GM23338 (cell line): ENCODE data around the gene FRMD3. TPM values are rescaled to one million over a fixed set of nuclear protein-coding genes. Genes with fewer than 3 reads are reported as not detected.

Source experiments
- ATAC-seq: fragments of 200-7000 bp; cut with Tn5 transposase; 3 replicates; pipeline ENCODE4 v1.9.1; 2020
- DNase-seq: peaks from one replicate; pipeline ENCODE4 v3.0.0-alpha.2; 2015; ENCODE audit warnings: low spot score
- H2AFZ ChIP-seq: fragments of 200-600 bp; sonication (generic); 2 replicates; pipeline ENCODE4 v1.8.0; 2016; ENCODE audit warnings: antibody characterized with exemption, mild to moderate bottlenecking, moderate library complexity
- H3F3A ChIP-seq: fragments of 200-600 bp; sonication (generic); replicated peaks from 2 replicates; pipeline ENCODE4 v1.8.0; 2017; ENCODE audit warnings: antibody characterized with exemption, mixed run types, low read depth
- H3K27ac ChIP-seq: fragments of 200-600 bp; sonication (generic); 2 replicates; pipeline ENCODE4 v1.6.1; 2016; ENCODE audit warnings: low read depth
- H3K27me3 ChIP-seq: fragments of 200-600 bp; sonication (generic); 2 replicates; pipeline ENCODE4 v1.8.0; 2016; ENCODE audit warnings: mild to moderate bottlenecking, mixed run types, moderate library complexity; ENCODE audit not compliant: insufficient read depth
- H3K36me3 ChIP-seq: fragments of 200-600 bp; sonication (generic); 2 replicates; pipeline ENCODE4 v1.8.0; 2016; ENCODE audit warnings: mild to moderate bottlenecking; ENCODE audit not compliant: insufficient read depth
- H3K4me1 ChIP-seq: fragments of 200-600 bp; sonication (generic); 2 replicates; pipeline ENCODE4 v1.8.0; 2016; ENCODE audit warnings: mild to moderate bottlenecking, moderate library complexity; ENCODE audit not compliant: insufficient read depth
- H3K4me2 ChIP-seq: fragments of 200-600 bp; sonication (generic); 2 replicates; pipeline ENCODE4 v1.7.1; 2017; ENCODE audit warnings: mixed run types
- H3K4me3 ChIP-seq: fragments of 200-600 bp; sonication (generic); 2 replicates; pipeline ENCODE4 v1.6.1; 2016; ENCODE audit warnings: mixed run types
- H3K79me2 ChIP-seq: fragments of 200-600 bp; sonication (generic); replicated peaks from 2 replicates; pipeline ENCODE4 v1.8.0; 2017; ENCODE audit warnings: mild to moderate bottlenecking; ENCODE audit not compliant: insufficient read depth
- H3K9me2 ChIP-seq: fragments of 200-600 bp; sonication (generic); 2 replicates; pipeline ENCODE4 v1.8.0; 2017; ENCODE audit not compliant: insufficient read depth
- H4K20me1 ChIP-seq: fragments of 200-600 bp; sonication (generic); replicated peaks from 2 replicates; pipeline ENCODE4 v1.8.0; 2017; ENCODE audit warnings: mild to moderate bottlenecking; ENCODE audit not compliant: insufficient read depth
- H3K27ac Mint-ChIP-seq: 2 replicates; pipeline ENCODE4 v1.8.0; 2020; ENCODE audit warnings: inconsistent platforms, mild to moderate bottlenecking, moderate library complexity, mixed read lengths
- H3K27me3 Mint-ChIP-seq: 3 replicates; pipeline ENCODE4 v1.8.0; 2022; ENCODE audit warnings: low read depth, mild to moderate bottlenecking, moderate library complexity, mixed read lengths, inconsistent platforms; ENCODE audit not compliant: insufficient read depth, poor library complexity
- H3K36me3 Mint-ChIP-seq: 3 replicates; pipeline ENCODE4 v1.8.0; 2021; ENCODE audit warnings: low read depth, mild to moderate bottlenecking, inconsistent platforms, moderate library complexity, mixed read lengths
- H3K4me1 Mint-ChIP-seq: 3 replicates; pipeline ENCODE4 v1.8.0; 2020; ENCODE audit warnings: mild to moderate bottlenecking, inconsistent platforms, mixed read lengths
- H3K4me3 Mint-ChIP-seq: 3 replicates; pipeline ENCODE4 v1.8.0; 2021; ENCODE audit warnings: moderate library complexity, mild to moderate bottlenecking, inconsistent platforms, mixed read lengths
- H3K9me3 Mint-ChIP-seq: 3 replicates; pipeline ENCODE4 v1.8.0; 2020; ENCODE audit warnings: moderate library complexity, mild to moderate bottlenecking, inconsistent platforms, mixed read lengths
- CREB1 ChIP-seq: fragments of 250-450 bp; sonication (Bioruptor Pico); IDR thresholded peaks from 2 replicates; pipeline ENCODE4 v1.5.0; 2020; ENCODE audit warnings: low read depth, mild to moderate bottlenecking, moderate library complexity
- EZH2 ChIP-seq: fragments of 200-600 bp; sonication (generic); IDR thresholded peaks from one replicate; pipeline ENCODE4 v1.8.0; 2017; ENCODE audit warnings: antibody characterized with exemption, mild to moderate bottlenecking, low read depth; ENCODE audit not compliant: unreplicated experiment
- JUNB ChIP-seq: IDR thresholded peaks from one replicate; pipeline ENCODE4 v1.6.1; 2016; ENCODE audit warnings: antibody characterized with exemption; ENCODE audit not compliant: unreplicated experiment
- NANOG ChIP-seq: IDR thresholded peaks from 2 replicates; pipeline ENCODE4 v1.6.1; 2016; ENCODE audit warnings: antibody characterized with exemption, borderline replicate concordance
- polyA plus RNA-seq: library from polyadenylated mRNA; unstranded; fragments of >200 nt; fragmentation: Nextera tagmentation; extraction: Ambion mirVana; gene quantifications from 2 replicates; pipeline ENCODE4 v1.2.1, GENCODE V29; 2016
- total RNA-seq: library from RNA; depleted of rRNA; stranded (reverse); fragments of >200 nt; shearing (Covaris generic); gene quantifications from 2 replicates; pipeline ENCODE4 v1.2.3, GENCODE V29; 2014
- TF ChIP-seq, protein P1 (sequence below): fragments of 250-450 bp; sonication (Bioruptor Pico); IDR thresholded peaks from 2 replicates; pipeline ENCODE4 v1.5.0; 2020; ENCODE audit warnings: mild to moderate bottlenecking, moderate library complexity

The FRMD3 gene
- total and polyA plus RNA-seq, 2 experiments from 2014 or later: 0.47 to 1.2 TPM

DNA sequence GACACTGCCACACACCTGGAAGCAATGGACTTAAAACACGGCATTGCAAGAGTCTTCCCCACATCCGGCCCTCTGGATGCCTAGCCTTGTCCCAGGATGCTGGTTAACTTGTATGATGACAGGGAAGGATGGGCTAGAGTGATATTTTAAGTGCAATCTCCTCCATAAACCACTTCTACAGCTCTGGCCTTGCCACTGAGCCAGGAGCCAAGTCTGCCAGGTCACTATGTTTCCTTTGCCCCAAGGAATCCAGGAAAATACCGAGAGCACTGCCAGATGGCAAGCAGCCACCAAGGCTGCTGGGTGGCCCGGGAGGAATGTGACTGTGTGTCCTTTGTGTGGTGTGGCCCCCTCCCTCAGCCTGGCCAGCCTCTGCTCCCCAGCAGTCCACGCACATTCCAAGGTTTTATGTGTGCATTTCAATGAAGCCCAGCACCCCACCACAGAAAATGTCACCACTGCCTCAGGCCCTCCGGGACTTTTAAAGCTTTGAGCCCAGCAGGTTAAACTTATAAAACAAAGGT lies 106.0 kb downstream of the FRMD3 start:
- H3K9me3 Mint-ChIP-seq: peaks cover 13% of the 10 kb centered on the region
- peaks cover 4% of the 10 kb centered on the region for H3K27me3 Mint-ChIP-seq
- no peaks in the 10 kb centered on the region for H3K27me3 ChIP-seq
- H2AFZ ChIP-seq: no peak overlapping the region
- TF ChIP-seq CREB1 (CRISPR knock-in tag) (peak; percentile 31; the same call in 1 of the 2 replicates), JUNB (no peak), EZH2 (no peak), NANOG (no peak)
- TF ChIP-seq, protein P1, sequence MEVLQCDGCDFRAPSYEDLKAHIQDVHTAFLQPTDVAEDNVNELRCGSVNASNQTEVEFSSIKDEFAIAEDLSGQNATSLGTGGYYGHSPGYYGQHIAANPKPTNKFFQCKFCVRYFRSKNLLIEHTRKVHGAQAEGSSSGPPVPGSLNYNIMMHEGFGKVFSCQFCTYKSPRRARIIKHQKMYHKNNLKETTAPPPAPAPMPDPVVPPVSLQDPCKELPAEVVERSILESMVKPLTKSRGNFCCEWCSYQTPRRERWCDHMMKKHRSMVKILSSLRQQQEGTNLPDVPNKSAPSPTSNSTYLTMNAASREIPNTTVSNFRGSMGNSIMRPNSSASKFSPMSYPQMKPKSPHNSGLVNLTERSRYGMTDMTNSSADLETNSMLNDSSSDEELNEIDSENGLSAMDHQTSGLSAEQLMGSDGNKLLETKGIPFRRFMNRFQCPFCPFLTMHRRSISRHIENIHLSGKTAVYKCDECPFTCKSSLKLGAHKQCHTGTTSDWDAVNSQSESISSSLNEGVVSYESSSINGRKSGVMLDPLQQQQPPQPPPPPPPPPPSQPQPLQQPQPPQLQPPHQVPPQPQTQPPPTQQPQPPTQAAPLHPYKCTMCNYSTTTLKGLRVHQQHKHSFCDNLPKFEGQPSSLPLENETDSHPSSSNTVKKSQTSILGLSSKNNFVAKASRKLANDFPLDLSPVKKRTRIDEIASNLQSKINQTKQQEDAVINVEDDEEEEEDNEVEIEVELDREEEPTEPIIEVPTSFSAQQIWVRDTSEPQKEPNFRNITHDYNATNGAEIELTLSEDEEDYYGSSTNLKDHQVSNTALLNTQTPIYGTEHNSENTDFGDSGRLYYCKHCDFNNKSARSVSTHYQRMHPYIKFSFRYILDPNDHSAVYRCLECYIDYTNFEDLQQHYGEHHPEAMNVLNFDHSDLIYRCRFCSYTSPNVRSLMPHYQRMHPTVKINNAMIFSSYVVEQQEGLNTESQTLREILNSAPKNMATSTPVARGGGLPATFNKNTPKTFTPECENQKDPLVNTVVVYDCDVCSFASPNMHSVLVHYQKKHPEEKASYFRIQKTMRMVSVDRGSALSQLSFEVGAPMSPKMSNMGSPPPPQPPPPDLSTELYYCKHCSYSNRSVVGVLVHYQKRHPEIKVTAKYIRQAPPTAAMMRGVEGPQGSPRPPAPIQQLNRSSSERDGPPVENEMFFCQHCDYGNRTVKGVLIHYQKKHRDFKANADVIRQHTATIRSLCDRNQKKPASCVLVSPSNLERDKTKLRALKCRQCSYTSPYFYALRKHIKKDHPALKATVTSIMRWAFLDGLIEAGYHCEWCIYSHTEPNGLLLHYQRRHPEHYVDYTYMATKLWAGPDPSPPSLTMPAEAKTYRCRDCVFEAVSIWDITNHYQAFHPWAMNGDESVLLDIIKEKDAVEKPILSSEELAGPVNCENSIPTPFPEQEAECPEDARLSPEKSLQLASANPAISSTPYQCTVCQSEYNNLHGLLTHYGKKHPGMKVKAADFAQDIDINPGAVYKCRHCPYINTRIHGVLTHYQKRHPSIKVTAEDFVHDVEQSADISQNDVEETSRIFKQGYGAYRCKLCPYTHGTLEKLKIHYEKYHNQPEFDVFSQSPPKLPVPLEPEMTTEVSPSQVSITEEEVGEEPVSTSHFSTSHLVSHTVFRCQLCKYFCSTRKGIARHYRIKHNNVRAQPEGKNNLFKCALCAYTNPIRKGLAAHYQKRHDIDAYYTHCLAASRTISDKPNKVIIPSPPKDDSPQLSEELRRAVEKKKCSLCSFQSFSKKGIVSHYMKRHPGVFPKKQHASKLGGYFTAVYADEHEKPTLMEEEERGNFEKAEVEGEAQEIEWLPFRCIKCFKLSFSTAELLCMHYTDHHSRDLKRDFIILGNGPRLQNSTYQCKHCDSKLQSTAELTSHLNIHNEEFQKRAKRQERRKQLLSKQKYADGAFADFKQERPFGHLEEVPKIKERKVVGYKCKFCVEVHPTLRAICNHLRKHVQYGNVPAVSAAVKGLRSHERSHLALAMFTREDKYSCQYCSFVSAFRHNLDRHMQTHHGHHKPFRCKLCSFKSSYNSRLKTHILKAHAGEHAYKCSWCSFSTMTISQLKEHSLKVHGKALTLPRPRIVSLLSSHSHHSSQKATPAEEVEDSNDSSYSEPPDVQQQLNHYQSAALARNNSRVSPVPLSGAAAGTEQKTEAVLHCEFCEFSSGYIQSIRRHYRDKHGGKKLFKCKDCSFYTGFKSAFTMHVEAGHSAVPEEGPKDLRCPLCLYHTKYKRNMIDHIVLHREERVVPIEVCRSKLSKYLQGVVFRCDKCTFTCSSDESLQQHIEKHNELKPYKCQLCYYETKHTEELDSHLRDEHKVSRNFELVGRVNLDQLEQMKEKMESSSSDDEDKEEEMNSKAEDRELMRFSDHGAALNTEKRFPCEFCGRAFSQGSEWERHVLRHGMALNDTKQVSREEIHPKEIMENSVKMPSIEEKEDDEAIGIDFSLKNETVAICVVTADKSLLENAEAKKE: peak; percentile 57; the same call in 1 of the 2 replicates
- H3K27ac ChIP-seq: peak overlapping the region; percentile 21; the same call in 1 of the 2 replicates
- H3K36me3 ChIP-seq: no peaks in the 10 kb centered on the region
- ATAC-seq (peak; percentile 95), DNase-seq (peak; percentile 69)
- H3K4me3 ChIP-seq: no peak overlapping the region
- no peaks in the 10 kb centered on the region for H3K79me2 ChIP-seq
- peak overlapping the region; percentile 24; the same call in 1 of the 2 replicates for H3K4me2 ChIP-seq
- H4K20me1 ChIP-seq: no peaks in the 10 kb centered on the region
- peak overlapping the region; percentile 74 for H3K27ac Mint-ChIP-seq
- peaks cover 12% of the 10 kb centered on the region; the same call in 2 of the 3 replicates for H3K36me3 Mint-ChIP-seq
- no peaks in the 10 kb centered on the region; the same call in 1 of the 2 replicates for H3K9me2 ChIP-seq
- H3K4me3 Mint-ChIP-seq: no peak overlapping the region
- H3K4me1 Mint-ChIP-seq: peaks cover 9% of the 10 kb centered on the region
- no peaks in the 10 kb centered on the region for H3F3A ChIP-seq
- H3K4me1 ChIP-seq: peaks cover 7% of the 10 kb centered on the region; the same call in 1 of the 2 replicates
